NCI-H2227 (cell line): ENCODE data around the gene RRM1.

ENCODE experiments used
- DNase-seq: peaks from one replicate; lab custom pipeline; 2025; ENCODE audit not compliant: unreplicated experiment; lab: John Stamatoyannopoulos, UW

RRM1 gene

GRCh38 chr11:4185561-4185960 is 91.0 kb downstream of the RRM1 start:
- no peak for DNase-seq

GRCh38 chr11:4186464-4187054 is 92.0 kb downstream of the RRM1 start:
- DNase-seq, result no peak

DNA sequence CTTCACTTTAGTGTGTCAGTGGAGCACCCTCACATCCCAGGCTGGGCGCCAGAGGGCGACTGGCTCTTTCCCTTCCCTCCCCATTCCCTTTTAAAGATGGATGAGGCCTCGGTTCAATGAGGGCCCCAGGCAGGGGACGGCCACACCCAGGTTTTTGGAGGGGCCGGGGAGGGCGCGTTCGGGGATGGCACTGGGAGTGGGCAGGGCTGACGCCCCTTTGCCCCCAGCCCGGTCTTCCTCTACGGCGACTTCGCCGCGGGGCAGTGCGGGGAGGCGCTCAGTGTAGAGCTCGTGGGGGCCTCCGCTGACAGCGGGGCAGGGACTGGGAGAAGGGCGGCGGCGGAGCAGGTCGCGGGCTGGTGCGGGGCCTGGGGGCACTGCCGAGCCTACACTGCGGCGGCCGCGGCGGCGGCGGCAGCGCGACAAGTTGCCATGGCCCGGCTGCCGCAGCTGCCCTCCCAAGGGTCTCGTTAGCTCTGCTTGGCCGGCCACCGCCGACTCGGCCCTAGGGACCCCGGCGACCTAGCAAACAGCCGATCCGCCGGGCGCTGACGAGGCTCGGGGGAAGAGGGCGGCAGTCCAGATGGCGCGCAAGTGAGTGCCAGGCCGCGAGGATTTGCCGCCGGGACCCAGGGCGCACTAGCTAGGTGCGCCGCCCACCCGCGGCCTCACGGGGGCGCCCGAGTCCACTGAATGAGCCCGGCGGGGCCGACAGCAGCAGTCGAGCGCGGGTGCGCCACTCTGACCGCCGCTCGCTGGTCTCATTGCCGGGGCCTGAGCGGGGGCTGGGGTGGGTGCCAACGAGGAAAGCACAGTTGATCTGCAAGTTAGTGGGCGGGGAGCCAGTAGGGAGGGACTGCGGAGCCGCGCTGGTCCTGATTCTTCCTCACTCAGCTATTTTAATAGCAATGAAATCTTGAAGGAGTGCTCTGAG is 92.7 kb downstream of the RRM1 start:
- DNase-seq, result peak; percentile 93
